DOHH2 (cell line): ENCODE data around the gene TFCP2.

Source experiments
- EZH2phosphoT487 ChIP-seq: fragments of 200-600 bp; sonication (generic); IDR thresholded peaks from 2 replicates; pipeline ENCODE4 v1.6.1; 2017; ENCODE audit warnings: borderline replicate concordance, mild to moderate bottlenecking, antibody characterized with exemption, low read length, moderate library complexity, mixed read lengths
- TF ChIP-seq, protein P1 (sequence below): fragments of 200-600 bp; sonication (generic); IDR thresholded peaks from one replicate; pipeline ENCODE4 v1.5.1; 2014; ENCODE audit warnings: antibody characterized with exemption, mild to moderate bottlenecking, low read depth, low read length; ENCODE audit not compliant: poor library complexity, severe bottlenecking

DNA sequence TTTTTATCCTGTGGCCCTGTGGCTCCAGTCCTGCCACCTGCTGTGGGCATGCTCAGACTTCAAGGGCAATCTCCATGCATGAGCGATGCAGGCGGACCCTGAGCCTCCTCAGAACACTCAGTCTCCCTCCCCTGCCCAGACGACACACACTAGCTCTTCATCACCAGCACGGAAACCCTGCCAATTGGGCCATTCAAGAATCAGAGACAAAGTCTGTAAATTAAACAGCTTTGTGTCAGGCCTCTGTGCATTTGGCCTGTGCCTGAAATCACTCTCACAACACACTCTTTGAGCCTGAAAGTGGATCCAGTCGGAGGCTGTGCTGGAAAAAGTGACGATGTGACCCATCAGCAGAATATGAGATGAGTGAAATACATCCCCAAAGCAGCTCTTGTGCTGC, 32.4 kb upstream of the TFCP2 start:
- TF ChIP-seq, protein P1, sequence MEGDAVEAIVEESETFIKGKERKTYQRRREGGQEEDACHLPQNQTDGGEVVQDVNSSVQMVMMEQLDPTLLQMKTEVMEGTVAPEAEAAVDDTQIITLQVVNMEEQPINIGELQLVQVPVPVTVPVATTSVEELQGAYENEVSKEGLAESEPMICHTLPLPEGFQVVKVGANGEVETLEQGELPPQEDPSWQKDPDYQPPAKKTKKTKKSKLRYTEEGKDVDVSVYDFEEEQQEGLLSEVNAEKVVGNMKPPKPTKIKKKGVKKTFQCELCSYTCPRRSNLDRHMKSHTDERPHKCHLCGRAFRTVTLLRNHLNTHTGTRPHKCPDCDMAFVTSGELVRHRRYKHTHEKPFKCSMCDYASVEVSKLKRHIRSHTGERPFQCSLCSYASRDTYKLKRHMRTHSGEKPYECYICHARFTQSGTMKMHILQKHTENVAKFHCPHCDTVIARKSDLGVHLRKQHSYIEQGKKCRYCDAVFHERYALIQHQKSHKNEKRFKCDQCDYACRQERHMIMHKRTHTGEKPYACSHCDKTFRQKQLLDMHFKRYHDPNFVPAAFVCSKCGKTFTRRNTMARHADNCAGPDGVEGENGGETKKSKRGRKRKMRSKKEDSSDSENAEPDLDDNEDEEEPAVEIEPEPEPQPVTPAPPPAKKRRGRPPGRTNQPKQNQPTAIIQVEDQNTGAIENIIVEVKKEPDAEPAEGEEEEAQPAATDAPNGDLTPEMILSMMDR, result no peak
- no peak for TF ChIP-seq EZH2phosphoT487
